HG03045 (cell line): ENCODE measurements around the gene EXTL1.
A peak's percentile ranks its signal among the peaks of the same experiment; 100 is the strongest.

ENCODE experiments used
- ATAC-seq: cut with Tn5 transposase; IDR thresholded peaks from one replicate; pipeline ENCODE4 v1.9.1; 2021; ENCODE audit warnings: mild to moderate bottlenecking, moderate library complexity; ENCODE audit not compliant: unreplicated experiment

The EXTL1 gene

DNA sequence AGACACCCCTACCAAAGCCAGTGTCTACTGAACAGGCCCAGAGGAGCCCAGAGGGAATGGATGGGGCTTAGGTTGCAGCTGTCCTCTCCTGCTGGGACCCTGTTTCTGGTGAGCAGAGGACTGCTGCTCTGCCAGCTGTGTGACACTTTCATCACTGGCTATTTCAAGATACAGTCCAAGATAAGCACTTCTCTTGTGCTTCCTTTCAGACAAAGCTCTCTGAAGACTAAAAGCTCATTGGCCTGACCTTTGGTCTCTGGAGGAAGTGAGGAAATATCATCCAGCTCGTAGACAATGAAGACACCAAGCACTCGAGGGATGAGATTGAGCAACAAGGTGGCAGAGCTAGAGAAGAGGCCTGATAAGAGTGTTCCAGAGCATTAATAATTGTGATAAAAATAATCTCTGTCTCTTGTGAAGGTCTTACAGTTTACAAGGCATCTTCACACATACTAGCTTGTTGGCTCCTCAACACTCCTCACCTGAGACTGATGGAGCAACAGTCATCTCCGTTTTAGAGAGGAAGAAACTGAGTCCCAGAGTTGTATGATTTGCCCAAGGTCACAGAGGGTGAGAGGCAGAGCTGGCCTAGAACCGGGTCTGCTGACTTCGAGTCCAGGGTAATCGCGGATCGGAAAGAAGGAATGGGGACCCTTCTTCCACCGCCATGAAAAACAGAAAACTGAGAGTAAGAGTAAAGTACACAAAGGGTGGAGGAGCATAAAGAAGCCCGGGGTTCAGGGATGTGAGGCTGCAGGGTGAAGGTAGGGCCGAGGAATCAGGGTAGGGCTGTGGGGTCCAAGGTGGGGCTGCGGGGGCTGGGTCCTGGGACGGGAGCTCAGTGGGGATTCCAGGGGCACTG, 24.4 kb upstream of the EXTL1 start:
- ATAC-seq = peak; percentile 23

GRCh38 chr1:25997828-25998761, 23.5 kb upstream of the EXTL1 start, which contains the start of gene PAFAH2:
Gene PAFAH2, minus strand, starts transcription at chr1:25998063. Its CDS starts 7,247 bp downstream, at chr1:25990816.
- ATAC-seq = peak; percentile 96

DNA sequence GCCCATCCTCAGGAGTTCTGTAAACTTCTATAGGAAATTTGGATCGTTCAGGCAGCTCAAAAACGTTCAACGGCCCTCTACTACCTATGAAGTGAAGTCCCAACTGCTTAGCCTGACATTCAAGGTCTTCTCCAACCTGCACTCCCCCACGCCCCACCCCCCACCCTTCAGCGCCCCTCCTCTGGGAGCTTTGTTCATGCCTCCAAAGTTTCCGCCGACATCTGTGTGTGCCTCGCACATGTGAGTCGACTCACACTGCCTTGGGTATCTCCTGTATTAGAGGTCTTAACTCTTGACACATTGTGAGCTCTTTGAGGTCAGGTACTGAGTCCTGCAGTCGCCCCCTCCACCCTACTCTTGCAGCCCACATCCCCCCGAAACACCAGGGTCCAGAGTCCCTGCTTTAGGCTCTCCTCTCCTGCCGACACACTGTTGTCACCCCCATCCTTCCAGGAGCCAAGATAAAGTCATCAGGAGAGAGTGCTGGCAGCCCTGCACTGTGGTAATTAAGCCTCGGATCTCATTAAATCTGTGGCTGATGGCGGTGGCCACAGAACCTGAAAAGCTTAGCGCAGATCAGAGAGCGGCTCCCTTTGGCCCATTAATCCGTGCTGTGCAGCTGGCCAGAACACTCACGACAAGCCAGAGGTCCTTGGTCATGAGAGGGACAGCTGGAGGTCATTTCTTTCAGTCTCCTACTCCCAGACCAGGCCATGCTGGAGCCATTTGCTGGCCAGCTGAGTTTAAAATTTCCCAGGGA, 22.4 kb upstream of the EXTL1 start:
- no peak for ATAC-seq

GRCh38 chr1:26003262-26003661, 18.3 kb upstream of the EXTL1 start:
- ATAC-seq = no peak

DNA sequence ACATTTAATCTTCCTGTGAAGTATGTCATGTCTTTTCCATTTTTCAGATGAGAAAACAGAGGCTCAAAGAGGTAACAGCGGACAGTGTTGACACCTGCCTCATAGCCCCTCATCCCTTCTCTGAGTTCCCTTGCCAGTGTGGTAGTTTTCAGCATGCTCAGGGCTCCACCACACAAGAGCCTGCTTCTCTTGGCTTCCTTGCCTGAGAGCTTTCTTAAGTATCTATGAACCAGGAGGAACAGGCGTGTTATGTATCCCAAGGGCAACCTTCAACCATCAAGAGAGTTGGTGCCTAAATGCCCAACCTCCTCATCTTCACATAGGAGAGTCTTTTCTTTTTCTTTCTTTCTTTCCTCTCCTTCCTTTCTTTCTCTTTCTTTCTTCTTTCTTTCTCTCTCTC, 17.8 kb upstream of the EXTL1 start:
- ATAC-seq = no peak

DNA sequence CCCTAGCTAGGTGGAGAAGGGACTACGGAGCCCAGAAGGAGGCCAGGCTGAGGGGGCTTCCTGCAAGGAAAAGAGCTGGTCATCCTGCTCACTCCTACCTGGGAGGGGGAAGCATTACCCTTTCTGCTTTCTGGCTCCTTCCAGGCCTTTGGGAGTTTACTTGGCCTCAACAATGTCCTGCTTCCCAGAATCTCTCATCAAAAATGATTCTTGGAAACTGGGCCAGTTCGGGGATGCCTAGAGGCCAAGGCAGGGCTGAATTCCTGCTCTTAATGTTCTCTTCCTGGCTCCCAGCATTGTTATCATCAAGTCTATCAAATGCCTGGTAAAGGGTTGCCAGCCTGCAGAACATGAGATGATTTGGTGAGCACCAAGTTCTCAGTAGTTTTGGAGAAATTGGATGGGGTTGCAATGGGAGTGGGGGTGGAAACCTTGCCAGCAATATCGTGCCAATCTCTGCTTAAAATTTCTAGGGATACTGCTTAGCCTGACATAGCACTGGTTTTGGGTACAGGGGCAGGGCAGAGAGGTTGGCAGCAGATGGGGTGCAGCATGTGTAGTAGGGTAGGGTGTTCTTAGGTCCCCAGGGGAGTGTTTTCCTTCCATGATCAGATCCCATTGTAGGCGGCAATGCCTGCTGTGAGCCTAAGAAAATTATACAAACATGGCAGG, 16.0 kb upstream of the EXTL1 start:
- ATAC-seq = no peak

DNA sequence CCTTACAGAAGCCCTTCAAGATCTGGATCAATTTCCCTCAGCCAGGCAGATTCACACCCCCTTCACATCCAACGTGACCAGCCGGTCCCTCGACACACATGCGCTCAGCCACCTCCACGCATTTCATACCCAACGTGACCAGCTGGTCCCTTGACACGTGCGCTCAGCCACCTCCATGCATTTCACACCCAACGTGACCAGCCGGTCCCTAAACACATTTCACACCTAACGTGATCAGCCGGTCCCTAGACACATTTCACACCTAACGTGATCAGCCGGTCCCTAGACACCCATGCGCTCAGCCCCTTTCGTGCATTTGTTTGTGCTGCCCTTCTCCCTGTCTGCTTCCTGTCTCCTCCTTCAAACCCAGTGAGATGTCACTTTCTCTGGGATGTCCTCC, 14.9 kb upstream of the EXTL1 start:
- ATAC-seq = no peak

- ATAC-seq = no peak
Measured at GRCh38 chr1:26009796-26010447, 11.7 kb upstream of the EXTL1 start.

DNA sequence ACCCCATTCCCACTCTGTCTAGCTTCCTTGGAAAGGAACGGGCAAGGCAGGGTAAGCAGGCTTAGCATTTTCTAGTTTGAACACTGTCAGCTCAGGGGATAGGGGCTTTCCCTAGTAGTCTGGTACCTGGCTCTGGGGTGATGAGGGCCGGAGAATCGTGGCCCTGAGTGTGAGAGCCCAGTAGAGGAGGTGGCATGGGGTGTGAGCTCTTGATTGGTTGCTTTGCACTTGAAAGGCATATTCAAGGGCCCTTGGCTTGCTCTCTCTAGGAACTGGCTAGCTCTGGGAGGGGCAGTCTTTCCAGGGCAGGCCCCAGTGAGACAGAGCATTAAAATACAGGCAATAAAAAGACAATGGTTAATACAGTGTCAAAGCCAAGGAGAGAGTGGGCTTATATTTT, 10.8 kb upstream of the EXTL1 start:
- no peak for ATAC-seq

DNA sequence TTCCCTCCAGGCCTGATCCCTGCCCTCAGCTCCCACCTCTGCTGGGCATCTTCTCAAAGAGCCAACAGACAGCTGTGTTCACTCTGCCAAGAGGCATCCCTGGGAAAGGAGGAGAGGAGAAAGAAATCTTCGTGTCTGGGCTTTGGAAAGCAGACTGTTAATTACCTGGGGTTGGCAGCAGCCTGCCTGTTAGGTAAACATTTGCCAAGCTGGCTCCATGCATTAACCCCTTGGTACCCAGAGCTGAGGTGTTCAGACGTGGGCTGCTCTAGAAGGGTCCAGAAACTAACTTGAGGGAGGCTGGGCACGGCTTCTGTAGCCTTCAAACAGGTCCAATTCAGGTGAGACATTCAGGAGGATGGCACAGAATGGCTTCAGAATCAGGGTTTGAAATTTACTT, 8.7 kb upstream of the EXTL1 start:
- ATAC-seq = no peak

- no peak for ATAC-seq
Measured at GRCh38 chr1:26014179-26014578, 7.4 kb upstream of the EXTL1 start.

GRCh38 chr1:26015358-26015757, 6.2 kb upstream of the EXTL1 start:
- no peak for ATAC-seq

DNA sequence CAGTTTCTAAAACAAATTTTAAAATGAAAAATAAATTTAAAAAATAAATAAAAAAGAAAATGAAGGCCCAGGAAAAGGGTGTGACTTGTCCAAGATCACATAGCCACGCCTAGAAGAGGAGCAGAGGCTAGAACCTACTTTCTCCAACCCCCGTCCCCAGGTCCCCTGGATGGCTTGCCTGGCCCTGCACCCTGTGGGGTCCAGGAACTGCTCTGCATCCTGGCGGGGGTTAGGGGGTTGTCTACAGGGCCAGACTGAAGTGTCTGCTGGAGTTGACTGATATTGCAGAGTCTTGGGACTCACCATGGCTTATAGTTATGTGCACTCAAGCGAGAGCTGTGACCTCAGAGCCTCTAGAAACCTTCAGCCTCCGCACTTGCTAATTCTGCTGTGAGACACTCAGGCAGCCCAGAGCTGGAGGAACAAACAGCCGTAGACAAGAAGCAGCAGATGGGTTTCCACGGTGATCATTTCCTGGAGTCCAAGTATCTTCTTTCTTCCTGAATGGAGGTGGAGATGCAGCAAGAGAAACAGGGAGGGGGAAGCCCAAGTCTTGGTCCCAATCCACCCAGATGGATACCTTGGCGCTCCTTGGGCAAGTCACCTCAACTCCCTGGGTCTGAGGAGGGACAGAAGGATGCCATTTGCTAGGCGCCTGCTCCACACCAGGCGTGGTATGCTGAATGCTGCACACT, 5.2 kb upstream of the EXTL1 start:
- no peak for ATAC-seq

GRCh38 chr1:26016953-26017545, 4.5 kb upstream of the EXTL1 start:
- ATAC-seq = no peak

GRCh38 chr1:26017606-26018005, 4.0 kb upstream of the EXTL1 start:
- no peak for ATAC-seq

- ATAC-seq = no peak
Measured at GRCh38 chr1:26019641-26020315, 1.8 kb upstream of the EXTL1 start.

- ATAC-seq = no peak
Measured at GRCh38 chr1:26020330-26020768, 1.2 kb upstream of the EXTL1 start.

DNA sequence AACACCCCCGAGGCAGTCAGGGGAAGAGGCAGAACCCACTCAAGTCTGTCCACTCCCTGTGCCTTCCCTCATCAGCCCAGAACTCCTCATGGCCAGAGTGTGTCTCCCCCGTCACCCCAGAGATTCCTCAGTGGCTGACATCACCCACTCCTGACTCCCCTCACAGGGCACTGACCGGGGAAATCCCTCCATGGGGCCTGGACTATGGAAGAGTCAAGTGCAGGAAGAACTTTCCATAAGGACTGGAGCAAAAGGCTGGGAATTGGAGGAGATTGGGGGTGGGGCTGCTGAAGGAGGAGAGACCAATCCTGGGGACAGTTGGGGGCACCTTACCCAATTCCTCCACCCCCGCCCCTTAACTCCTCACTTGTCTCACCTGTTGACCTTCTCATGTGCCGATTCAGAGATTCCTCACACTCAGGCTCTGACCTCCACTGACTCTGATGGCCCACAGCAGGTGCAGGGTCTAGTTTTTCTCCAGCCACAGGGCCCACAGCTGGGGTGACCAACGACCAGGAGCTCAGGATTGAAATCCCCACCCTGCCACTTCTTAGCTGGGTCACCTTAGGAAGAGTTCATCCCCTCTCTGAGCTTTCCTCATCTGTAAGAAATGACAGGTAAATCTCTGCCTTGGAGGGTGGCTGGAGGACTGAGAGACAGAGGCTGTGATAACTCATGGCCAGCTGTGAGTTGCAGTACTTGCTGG, 481 bp upstream of the EXTL1 start:
- no peak for ATAC-seq
